Frontal cortex (tissue), 4 donors: ENCODE measurements around the gene PARP14. TPM values are rescaled to one million over a fixed set of nuclear protein-coding genes. Genes with fewer than 3 reads are reported as not detected.
"Not testable (repeated sequence)": the region's sequence is repeated elsewhere in the genome, so short reads cannot be mapped to it uniquely, and the experiment has no call there.

Experiments used
- DNase-seq, 2 donors: peaks; one replicate each; pipeline ENCODE4 v3.0.0; 2012; ENCODE audit warnings: low spot score in 2 of 2
- FAIRE-seq: peaks from 2 replicates; lab custom pipeline; 2012; peaks lifted over from hg19 to GRCh38; lab: Jason Lieb, UNC
- total RNA-seq: library from RNA; depleted of rRNA; stranded (reverse); fragments of >200 nt; gene quantifications from one replicate; pipeline ENCODE4 v1.2.3, GENCODE V29; 2014
- donor health status: control.
- donor health status: control.
- donor health status: control.

PARP14 gene
- 7.3 TPM for total RNA-seq

DNA sequence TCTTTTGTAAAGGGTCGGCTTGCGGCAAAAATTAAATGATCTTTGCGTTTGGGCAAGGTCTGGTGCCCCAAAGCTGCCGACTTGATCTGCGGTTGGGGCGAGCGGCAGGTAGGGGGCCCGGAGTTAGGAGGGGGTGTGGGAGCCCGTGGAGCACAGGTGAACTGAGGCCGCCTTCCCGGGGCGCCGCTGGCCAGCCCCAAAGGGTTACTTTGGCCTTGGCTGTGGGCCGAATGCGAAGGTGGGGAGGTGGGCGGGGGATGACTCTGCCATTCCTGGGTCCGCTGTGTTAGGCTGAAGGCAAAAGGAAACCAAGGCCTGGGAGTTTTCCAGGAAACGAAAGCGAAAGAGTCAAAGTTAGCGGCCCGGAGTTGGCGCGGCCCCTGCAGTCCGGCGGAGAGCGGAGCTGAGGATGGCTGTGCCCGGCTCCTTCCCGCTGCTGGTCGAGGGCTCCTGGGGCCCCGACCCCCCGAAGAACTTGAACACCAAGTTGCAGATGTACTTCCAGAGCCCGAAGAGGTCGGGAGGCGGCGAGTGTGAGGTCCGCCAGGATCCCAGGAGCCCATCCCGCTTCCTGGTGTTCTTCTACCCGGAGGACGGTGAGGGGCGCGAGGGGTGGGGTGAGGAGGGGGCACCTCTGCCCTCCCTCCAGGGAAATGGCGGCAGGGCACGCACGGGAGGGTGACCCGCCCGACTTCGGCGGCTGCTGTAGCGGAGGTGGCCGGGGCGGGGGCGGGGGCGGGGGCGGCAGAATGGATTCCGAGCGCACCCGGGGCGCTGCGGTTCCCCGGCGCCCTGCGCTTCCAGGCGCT, at the start of gene PARP14:
Gene PARP14 (plus strand): TSS at position 365 of the 809 bp plus-strand sequence. CDS start 45 bp downstream, at position 410.
- FAIRE-seq (no peak), DNase-seq (peak; percentile 34 to 54)

DNA sequence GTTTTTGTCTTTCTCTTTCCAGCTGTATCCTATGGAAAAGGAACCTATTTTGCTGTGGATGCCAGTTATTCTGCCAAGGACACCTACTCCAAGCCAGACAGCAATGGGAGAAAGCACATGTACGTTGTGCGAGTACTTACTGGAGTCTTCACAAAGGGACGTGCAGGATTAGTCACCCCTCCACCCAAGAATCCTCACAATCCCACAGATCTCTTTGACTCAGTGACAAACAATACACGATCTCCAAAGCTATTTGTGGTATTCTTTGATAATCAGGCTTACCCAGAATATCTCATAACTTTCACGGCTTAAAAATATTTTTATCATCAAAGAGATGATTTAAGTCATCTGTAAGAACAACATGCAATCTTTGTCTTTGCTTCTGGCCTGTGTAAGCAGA, 44.9 kb upstream of the PARP14 start:
- FAIRE-seq (no peak), DNase-seq (no peak)

DNA sequence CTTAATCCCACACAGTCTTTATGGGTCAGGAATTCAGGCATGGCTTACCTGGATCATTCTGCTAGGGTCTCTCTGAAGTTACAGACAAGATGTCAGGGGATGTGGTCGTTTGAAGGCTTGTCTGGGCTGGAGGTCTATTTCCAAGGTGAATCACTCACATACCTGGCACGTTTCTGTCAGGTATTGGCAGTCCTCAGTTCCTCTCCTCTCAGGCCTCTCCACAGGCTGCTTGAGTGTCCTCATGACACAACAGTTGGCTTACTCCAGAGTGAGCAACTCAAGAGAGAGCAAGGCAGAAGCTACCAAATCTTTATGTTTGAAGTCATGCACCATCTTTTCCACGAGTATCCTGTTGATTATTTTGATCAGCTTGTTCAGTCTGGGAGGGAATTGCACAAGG, 43.9 kb upstream of the PARP14 start:
- no peak for DNase-seq
- FAIRE-seq, result no peak

GRCh38 chr3:122640437-122640999, 40.1 kb upstream of the PARP14 start:
- FAIRE-seq (no peak), DNase-seq (no peak)

DNA sequence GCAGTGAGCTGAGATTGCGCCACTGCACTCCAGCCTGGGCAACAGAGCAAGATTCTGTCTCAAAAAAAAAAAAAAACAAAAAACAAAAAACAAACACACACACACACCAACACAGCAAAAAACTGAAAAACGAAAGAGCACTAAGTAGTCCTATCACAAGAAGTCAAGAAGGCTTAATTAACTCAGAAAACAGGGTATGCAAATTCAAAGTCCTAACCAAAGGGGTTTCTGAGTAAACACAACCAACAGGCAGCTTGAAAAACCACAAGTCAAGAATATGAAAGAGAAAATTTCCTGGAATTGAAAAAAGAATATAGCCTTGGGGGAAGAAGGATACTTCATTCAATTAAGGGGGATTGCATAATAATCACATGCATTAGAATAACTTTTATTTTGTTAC, 37.7 kb upstream of the PARP14 start:
- DNase-seq, result no peak
- FAIRE-seq, result no peak

- FAIRE-seq (no peak), DNase-seq (no peak)
Observed at GRCh38 chr3:122646146-122646988, 34.3 kb upstream of the PARP14 start.

DNA sequence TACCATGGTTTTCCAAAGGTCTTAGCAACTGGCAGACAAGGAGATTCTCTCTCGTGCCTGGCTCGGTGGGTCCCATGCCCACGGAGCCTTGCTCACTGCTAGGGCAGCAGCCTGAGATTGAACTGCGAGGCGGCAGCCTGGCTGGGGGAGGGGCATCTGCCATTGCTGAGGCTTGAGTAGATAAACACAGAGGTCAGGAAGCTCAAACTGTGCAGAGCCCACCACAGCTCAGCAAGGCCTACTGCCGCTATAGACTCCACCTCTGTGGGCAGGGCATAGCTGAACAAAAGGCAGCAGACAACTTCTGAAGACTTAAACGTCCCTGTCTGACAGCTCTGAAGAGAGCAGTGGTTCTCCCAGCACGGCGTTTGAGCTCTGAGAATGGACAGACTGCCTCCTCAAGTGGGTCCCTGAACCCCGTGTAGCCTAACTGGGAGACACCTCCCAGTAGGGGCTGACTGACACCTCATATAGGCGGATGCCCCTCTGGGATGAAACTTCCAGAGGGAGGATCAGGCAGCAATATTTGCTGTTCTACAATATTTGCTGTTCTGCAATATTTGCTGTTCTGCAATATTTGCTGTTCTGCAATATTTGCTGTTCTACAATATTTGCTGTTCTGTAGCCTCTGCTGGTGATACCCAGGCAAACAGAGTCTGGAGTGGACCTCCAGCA, 29.3 kb upstream of the PARP14 start:
- not testable (repeated sequence) for FAIRE-seq, DNase-seq

DNA sequence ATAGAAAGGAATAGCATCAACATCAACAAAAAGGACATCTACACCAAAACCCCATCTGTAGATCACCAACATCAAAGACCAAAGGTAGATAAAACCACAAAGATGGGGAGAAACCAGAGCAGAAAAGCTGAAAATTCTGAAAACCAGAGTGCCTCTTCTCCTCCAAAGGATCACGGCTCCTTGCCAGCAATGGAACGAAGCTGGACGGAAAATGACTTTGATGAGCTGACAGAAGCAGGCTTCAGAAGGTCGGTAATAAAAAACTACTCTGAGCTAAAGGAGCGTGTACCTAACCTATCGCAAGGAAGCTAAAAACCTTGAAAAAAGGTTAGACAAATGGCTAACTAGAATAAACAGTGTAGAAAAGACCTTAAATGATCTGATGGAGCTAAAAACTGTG, 28.7 kb upstream of the PARP14 start:
- not testable (repeated sequence) for FAIRE-seq, DNase-seq

GRCh38 chr3:122658336-122658735, 22.3 kb upstream of the PARP14 start:
- FAIRE-seq, result peak; percentile 56
- not testable (repeated sequence) for DNase-seq

GRCh38 chr3:122660297-122660974, 20.2 kb upstream of the PARP14 start:
- DNase-seq, result no peak
- FAIRE-seq, result no peak

GRCh38 chr3:122661633-122662032, 19.0 kb upstream of the PARP14 start:
- no peak for DNase-seq
- no peak for FAIRE-seq

DNA sequence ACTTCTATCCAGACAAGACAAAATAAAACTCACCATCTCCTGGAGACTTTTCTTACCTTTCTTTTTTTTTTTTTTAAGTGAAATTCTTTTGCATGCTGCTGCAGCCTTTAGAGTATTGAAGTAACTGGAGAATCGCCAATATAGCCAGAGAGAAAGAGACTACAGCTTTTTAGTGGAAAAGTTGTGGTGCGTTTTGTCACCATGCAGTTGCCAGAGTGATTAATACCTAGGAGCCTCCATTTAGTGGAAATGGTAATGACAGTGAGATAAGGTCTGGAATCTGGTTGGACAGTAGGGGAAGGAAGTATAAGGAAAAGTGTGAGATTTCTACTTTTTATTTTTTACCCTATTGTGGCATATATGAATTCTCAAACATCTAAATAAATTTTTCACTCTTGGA, 18.1 kb upstream of the PARP14 start:
- DNase-seq, result no peak
- FAIRE-seq, result no peak

DNA sequence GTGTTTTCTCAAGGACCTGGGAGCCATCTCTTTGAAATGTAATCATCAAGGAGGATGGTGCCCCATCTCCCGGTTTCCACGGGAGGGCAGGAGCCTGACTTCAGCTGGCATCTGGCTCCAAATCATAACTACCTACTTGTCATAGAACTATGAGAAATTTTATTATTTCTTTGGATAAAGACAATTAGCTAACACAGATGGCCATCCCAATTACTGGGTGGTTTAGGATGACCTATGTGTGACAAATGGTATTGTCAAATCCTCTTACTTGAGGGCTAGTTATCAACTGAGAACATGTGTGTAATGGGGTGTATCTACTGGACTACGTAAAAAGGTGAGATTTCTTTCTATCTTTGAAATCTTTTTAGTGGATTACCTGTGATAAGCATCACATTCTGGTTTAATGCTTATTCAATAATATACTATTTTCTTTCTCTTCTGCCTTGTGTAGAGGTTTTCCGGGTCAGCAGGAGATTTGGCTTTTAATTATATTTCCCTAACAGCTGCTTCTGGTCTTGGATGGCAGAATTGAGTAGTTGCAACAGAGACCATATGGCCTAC, 15.3 kb upstream of the PARP14 start:
- DNase-seq (no peak), FAIRE-seq (no peak)

GRCh38 chr3:122665881-122666280, 14.8 kb upstream of the PARP14 start:
- no peak for FAIRE-seq
- no peak for DNase-seq

GRCh38 chr3:122668930-122669730, 11.5 kb upstream of the PARP14 start:
- no peak for FAIRE-seq
- no peak for DNase-seq

DNA sequence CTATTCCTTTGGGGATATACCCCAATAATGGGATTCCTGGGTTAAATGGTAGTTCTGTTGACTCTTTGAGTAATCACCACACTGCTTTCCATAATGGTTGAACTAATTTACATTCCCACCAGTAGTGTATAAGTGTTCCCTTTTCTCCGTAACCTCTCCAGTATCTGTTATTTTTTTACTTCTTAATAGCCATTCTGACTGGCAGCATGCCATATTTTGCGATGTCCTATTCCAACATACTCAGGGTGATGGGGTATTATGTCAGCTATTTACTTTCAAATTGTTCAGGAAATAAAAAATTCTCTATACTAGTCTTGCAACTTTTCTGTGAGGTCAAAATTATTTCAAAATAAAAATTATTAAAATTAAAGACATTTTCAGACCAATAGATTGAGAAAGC, 9.1 kb upstream of the PARP14 start:
- DNase-seq, result no peak
- no peak for FAIRE-seq

DNA sequence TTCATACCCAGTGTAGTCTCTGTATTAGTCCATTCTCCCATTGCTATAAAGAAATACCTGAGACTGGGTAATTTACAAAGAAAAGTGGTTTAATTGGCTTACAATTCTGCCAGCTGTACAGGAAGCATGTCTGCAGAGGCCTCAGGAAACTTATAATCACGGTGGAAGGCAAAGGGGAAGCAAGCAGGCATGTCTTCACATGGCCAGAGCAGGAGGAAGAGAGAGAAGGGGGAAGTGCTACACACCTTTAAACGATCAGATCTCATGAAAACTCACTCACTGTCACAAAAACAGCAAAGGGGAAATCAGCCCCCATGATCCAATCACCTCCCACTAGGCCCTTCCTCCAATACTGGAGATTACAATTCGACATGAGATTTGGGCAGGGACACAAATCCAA, 6.3 kb upstream of the PARP14 start:
- DNase-seq (no peak), FAIRE-seq (no peak)

DNA sequence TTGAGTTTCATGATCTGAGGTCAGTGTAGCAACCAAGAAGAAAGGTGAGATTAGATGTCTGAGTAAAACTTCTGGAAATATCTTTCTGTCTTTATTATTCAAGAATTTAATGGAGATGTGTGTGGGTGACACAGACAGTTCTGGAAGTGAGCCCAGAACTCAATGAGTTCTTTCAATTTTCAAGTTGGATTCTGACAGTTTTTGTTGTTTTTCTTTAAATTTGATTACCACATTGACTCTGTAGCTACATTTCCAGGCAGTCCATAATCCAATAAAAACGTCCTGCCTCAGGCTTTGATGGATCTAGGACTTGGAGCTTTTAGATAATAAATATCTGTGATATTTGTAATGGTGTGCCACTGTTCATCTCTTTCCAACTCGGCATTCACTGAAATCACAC, 3.9 kb upstream of the PARP14 start:
- FAIRE-seq (no peak), DNase-seq (no peak)

DNA sequence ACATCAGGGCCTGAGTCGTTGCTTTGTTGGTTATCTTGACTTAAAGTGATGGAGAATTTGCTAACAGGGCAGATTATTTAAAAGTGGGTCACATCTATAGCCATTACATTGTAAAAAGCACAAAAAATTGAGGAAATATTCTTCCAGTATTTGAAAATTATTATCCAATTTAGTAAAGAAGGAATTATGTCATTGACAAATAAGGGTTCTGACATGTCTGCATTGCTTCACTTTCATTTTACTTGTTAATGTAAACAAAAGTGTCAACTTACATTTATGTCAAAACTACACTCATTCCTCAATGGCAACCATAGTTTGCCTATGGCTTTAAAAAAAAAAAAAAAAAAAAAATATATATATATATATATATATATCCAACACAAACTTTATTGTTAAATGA, 3.4 kb upstream of the PARP14 start:
- no peak for DNase-seq
- no peak for FAIRE-seq
